GM12872 (cell line): ENCODE measurements around the gene SMC6.

Experiments used
- CTCF ChIP-seq: IDR thresholded peaks from 3 replicates; pipeline ENCODE4 v1.5.1; 2011; ENCODE audit warnings: low read depth, mild to moderate bottlenecking, low read length, moderate library complexity; ENCODE audit not compliant: insufficient read depth

Gene SMC6

GRCh38 chr2:17648581-17648980, 105.0 kb downstream of the SMC6 start:
- TF ChIP-seq CTCF = no peak

- no peak for TF ChIP-seq CTCF
These were observed 106.5 kb downstream of the SMC6 start for GRCh38 chr2:17646838-17647701.

- TF ChIP-seq CTCF = peak; percentile 77
These were observed 107.5 kb downstream of the SMC6 start for GRCh38 chr2:17646081-17646554.

- TF ChIP-seq CTCF = no peak
These were observed 108.5 kb downstream of the SMC6 start for GRCh38 chr2:17644997-17645720.

GRCh38 chr2:17643031-17643615, 110.5 kb downstream of the SMC6 start:
- no peak for TF ChIP-seq CTCF

GRCh38 chr2:17640406-17640805, 113.2 kb downstream of the SMC6 start:
- no peak for TF ChIP-seq CTCF

- no peak for TF ChIP-seq CTCF
These were observed 115.3 kb downstream of the SMC6 start for GRCh38 chr2:17638196-17638743.
